ENCODE measurements around the gene KLK1.
"Not testable (repeated sequence)": the region's sequence is repeated elsewhere in the genome, so short reads cannot be mapped to it uniquely, and the experiment has no call there.

KLK1 gene

GRCh38 chr19:50791594-50792271 lies 31.9 kb downstream of the KLK1 start:
- DNase-seq: no peak

DNA sequence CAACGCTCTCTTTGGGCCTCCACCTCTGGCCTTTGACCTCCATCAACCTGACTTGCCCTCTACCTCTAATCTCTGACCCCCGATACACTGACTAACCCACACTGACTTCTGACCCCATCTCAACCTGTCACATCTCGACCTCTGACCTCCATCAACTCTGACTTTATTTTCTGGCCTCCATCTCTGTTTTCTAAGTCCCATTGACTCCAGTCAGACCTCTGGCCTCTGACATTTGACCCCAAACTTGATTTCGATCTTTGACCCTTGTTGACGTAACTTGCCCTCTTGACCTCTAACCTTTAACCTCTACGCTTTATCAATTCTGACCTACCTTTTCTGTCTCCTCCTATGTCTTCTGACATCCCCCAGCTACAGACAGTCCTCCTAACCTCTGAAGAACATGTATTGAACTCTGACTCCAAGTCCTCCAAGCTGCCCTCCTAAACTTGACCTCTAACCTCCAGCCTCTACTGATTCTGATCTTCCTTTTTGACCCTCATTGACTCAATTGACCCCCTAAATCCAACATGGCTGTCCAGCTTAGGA lies 32.6 kb downstream of the KLK1 start:
- DNase-seq: no peak

- no peak for DNase-seq
These were observed 33.2 kb downstream of the KLK1 start, which contains the start of gene ACP4 for GRCh38 chr19:50790396-50790795. TSS of gene ACP4 (plus strand) at chr19:50790415. CDS start at chr19:50790415, 0 bp downstream.

DNA sequence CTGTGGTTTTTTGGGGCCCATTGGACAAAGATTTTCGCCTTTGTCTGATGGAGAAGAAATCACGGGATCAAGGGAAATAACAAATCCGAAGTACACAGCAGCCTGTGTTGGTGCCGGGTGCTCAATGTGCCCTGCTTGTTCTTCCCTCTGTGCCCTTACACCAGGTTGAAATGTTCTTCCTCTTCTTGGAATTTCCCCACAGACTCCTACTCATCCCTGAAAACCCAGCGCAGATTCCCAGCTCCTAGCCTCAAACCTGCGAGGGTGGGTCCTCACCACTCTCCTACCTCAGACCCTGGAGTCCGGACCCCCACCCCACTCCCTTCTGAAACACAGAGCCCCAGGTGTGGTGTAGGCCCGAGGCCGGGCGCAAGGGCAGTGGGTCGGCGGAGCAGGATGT lies 38.3 kb downstream of the KLK1 start:
- no peak for DNase-seq

- no peak for DNase-seq
These were observed 38.9 kb downstream of the KLK1 start for GRCh38 chr19:50784710-50785109.

- not testable (repeated sequence) for DNase-seq
These were observed 39.8 kb downstream of the KLK1 start for GRCh38 chr19:50783848-50784152.

GRCh38 chr19:50780753-50781435 lies 42.7 kb downstream of the KLK1 start:
- no peak for DNase-seq

DNA sequence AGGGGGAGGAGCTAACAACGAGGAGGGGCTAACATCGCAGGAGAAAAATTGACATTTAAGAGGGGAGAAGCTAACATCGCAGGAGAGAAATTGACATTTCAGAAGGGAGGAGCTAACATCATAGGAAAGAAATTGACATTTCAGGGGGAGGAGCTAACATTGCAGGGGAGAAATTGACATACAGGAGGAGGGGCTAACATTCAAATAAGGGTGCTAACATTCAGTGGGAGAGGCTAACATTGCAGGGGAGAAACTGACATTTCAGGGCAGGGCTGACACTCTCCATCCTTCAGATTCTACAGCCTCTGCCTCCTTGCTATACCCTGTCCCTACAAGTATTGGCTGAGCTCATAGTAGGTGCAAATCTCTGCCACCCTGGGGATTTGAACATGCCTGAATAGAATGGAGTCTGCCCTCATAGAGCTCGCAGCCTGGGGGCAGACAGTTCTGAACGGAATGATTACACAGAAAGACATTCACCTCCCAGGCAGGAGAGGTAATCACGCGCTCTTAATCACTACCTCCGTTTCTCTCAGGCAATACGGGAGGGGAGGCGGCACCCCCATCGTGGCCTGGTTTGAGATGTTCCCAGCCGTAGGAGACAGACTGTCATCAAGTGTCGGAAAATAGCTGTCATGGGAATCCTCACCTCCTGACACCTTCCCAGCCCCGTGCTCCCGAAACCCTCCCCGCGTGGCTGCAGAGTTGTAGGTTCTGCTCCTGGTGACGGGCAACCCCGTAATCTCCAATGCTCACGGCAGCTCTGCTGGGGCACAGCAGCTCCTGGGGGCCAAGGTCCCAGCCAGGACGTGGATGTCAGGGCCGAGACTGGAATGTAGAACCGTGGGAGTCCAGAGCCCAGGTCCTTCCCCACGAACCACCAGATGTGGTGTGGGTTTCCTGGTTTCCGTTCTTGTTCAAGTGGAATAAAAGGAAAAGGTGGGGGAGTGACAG lies 43.8 kb downstream of the KLK1 start:
- no peak for DNase-seq

- DNase-seq: no peak
These were observed 44.6 kb downstream of the KLK1 start for GRCh38 chr19:50778906-50779430.

GRCh38 chr19:50777830-50778303 lies 45.7 kb downstream of the KLK1 start:
- no peak for DNase-seq

- no peak for DNase-seq
These were observed 46.3 kb downstream of the KLK1 start for GRCh38 chr19:50777261-50777660.

DNA sequence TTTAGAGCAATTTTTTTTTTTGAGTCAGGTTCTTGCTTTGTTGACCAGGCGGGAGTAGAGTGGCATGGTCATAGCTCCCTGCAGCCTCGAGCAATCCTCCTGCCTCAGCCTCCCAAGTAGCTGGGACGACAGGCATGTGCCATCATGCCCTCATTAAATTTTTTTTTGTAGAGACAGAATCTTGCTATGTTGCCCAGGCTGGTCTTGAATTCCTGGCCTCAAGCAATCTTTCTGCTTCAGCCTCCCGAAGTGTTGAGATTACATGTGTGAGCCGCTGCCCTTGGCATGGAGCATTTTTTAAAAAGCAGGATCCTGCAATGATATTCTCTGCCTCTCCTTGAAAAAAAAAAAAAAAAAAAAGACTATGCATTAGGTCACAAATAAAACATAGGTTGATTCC lies 47.5 kb downstream of the KLK1 start:
- no peak for DNase-seq

- DNase-seq: not testable (repeated sequence)
These were observed 50.1 kb downstream of the KLK1 start for GRCh38 chr19:50773454-50773853.

DNA sequence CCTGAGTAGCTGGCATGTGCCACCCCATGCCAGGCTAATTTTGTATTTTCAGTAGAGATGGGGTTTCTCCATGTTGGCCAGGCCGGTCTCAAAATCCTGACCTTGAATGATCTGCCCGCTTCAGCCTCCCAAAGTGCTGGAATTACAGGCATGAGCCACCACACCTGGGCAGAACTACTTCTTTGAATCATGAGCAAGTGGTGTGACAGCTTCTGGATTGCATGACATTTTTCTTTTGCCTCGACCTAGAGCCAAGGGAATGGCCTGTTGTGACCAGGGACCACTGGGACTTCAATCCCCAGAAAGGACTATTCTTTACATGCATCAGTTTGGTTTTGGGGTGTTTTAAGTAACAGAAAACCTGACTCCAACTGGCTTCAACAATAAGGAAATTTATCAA lies 50.7 kb downstream of the KLK1 start:
- not testable (repeated sequence) for DNase-seq

- DNase-seq: no peak
These were observed 51.1 kb downstream of the KLK1 start for GRCh38 chr19:50772476-50772875.

DNA sequence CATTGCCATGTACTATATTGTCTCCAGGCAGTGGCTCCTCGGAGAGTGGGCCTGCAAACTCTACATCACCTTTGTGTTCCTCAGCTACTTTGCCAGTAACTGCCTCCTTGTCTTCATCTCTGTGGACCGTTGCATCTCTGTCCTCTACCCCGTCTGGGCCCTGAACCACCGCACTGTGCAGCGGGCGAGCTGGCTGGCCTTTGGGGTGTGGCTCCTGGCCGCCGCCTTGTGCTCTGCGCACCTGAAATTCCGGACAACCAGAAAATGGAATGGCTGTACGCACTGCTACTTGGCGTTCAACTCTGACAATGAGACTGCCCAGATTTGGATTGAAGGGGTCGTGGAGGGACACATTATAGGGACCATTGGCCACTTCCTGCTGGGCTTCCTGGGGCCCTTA lies 52.7 kb downstream of the KLK1 start:
- DNase-seq: no peak

GRCh38 chr19:50770164-50770563 lies 53.4 kb downstream of the KLK1 start, which contains the start of gene GPR32:
TSS of gene GPR32 (plus strand) at chr19:50770464. CDS start at chr19:50770601, 137 bp downstream.
- not testable (repeated sequence) for DNase-seq

Measured in right forelimb (tissue), 1 donor.